Natural killer cell (primary cell): Measurements from ENCODE around the gene PKP1. TPM values are rescaled to one million over a fixed set of nuclear protein-coding genes. Genes with fewer than 3 reads are reported as not detected.

ENCODE experiments used
- ATAC-seq, 3 donors: fragments of 150-1000 bp in 2 of 3; fragments of 200-7000 bp in 1 of 3; cut with Tn5 transposase; 1 replicate in 1 of 3; 2 replicates in 2 of 3; pipeline ENCODE4 v1.10.0; 2021; ENCODE audit warnings: mild to moderate bottlenecking in 2 of 3, moderate library complexity in 2 of 3
- DNase-seq, 2 donors: peaks; one replicate each; pipeline versions ENCODE4 v3.0.0 to v3.0.0-alpha.2; 2013 to 2021; ENCODE audit warnings: mixed read lengths in 1 of 2
- H3K27ac ChIP-seq: one replicate; pipeline ENCODE4 v1.5.1; 2013; ENCODE audit warnings: mild to moderate bottlenecking, low read length
- H3K27me3 ChIP-seq: one replicate; pipeline ENCODE4 v1.6.1; 2013; ENCODE audit warnings: low read length; ENCODE audit not compliant: control insufficient read depth, insufficient read depth
- H3K36me3 ChIP-seq: one replicate; pipeline ENCODE4 v1.6.1; 2013; ENCODE audit warnings: low read length; ENCODE audit not compliant: control insufficient read depth, insufficient read depth
- H3K4me1 ChIP-seq: one replicate; pipeline ENCODE4 v1.6.1; 2013; ENCODE audit warnings: low read length; ENCODE audit not compliant: control insufficient read depth, insufficient read depth
- H3K4me3 ChIP-seq: one replicate; pipeline ENCODE4 v1.5.1; 2013; ENCODE audit warnings: low read length
- H3K9me3 ChIP-seq: one replicate; pipeline ENCODE4 v1.6.1; 2013; ENCODE audit warnings: low read length; ENCODE audit not compliant: control insufficient read depth, insufficient read depth
- H3K27ac Mint-ChIP-seq, 2 donors: one replicate each; pipeline ENCODE4 v1.8.0; 2022; ENCODE audit warnings: mild to moderate bottlenecking in 2 of 2, mixed read lengths in 2 of 2, moderate library complexity in 1 of 2
- H3K27me3 Mint-ChIP-seq, 2 donors: one replicate each; pipeline ENCODE4 v1.8.0; 2022; ENCODE audit warnings: low read depth in 2 of 2, mixed read lengths in 2 of 2
- H3K36me3 Mint-ChIP-seq: one replicate; pipeline ENCODE4 v1.8.0; 2022; ENCODE audit warnings: mixed read lengths
- H3K4me1 Mint-ChIP-seq, 2 donors: one replicate each; pipeline ENCODE4 v1.8.0; 2022; ENCODE audit warnings: mixed read lengths in 2 of 2
- H3K4me3 Mint-ChIP-seq: one replicate; pipeline ENCODE4 v1.8.0; 2022; ENCODE audit warnings: mild to moderate bottlenecking, moderate library complexity, mixed read lengths
- H3K9me3 Mint-ChIP-seq, 2 donors: one replicate each; pipeline ENCODE4 v1.8.0; 2022; ENCODE audit warnings: mixed read lengths in 2 of 2
- CTCF ChIP-seq: fragments of 200-600 bp; IDR thresholded peaks from one replicate; pipeline ENCODE4 v1.8.0; 2022; ENCODE audit warnings: antibody characterized with exemption
- WGBS: methylation state at CpG from one replicate; pipeline ENCODE4 v1.1.7; 2013; ENCODE audit warnings: missing lambda C conversion rate; ENCODE audit not compliant: insufficient coverage; 5-methylcytosine and 5-hydroxymethylcytosine counted together
- intact Hi-C: fragments of 100-400 bp; cut with micrococcal nuclease; formaldehyde crosslinking; loops from one replicate; pipeline ENCODE4 v1.14.2; 2022
- total RNA-seq, 4 donors: library from RNA; stranded (reverse); fragments of 120-200 nt in 1 of 4; gene quantifications; one replicate each; pipeline versions ENCODE4 v1.2.3 to v1.2.4, GENCODE V29; 2013 to 2022

The PKP1 gene
- total RNA-seq, 3 donors from 2014 or later (not counting 1 experiment from before 2014, with no cell fraction given), result not detected

- Histone ChIP-seq H3K27ac (no peak overlapping the region), H3K4me1 (no peaks in the 10 kb centered on the region), H3K36me3 (no peaks in the 10 kb centered on the region), H3K4me3 (no peak overlapping the region), H3K27me3 (no peaks in the 10 kb centered on the region), H3K9me3 (no peaks in the 10 kb centered on the region)
- Mint-ChIP-seq H3K9me3 (no peaks in the 10 kb centered on the region), H3K27ac (no peak overlapping the region), H3K4me1 (no peaks in the 10 kb centered on the region), H3K27me3 (peaks cover 22% of the 10 kb centered on the region in 2 donors), H3K36me3 (no peaks in the 10 kb centered on the region), H3K4me3 (no peak overlapping the region)
- ATAC-seq (no peak), DNase-seq (no peak)
- intact Hi-C loops, result no loop called here
- WGBS, result 90% methylated on average over 5 of the region's 5 CpGs
- TF ChIP-seq CTCF, result no peak
These were observed 61.7 kb downstream of the PKP1 start for GRCh38 chr1:201345081-201345355.

- WGBS, result 56% methylated on average over 5 of the region's 5 CpGs
- no peaks in the 10 kb centered on the region for H3K36me3 Mint-ChIP-seq
- intact Hi-C loops, result no loop called here
- Histone ChIP-seq H3K4me3 (no peak overlapping the region), H3K27ac (no peak overlapping the region), H3K27me3 (no peaks in the 10 kb centered on the region), H3K9me3 (no peaks in the 10 kb centered on the region), H3K4me1 (no peaks in the 10 kb centered on the region), H3K36me3 (no peaks in the 10 kb centered on the region)
- H3K9me3 Mint-ChIP-seq, result no peaks in the 10 kb centered on the region
- no peak overlapping the region for H3K4me3 Mint-ChIP-seq
- no peak overlapping the region for H3K27ac Mint-ChIP-seq
- ATAC-seq (no peak), DNase-seq (no peak)
- peaks cover 12 to 22% of the 10 kb centered on the region in 2 donors for H3K27me3 Mint-ChIP-seq
- H3K4me1 Mint-ChIP-seq, result no peaks in the 10 kb centered on the region
- no peak for TF ChIP-seq CTCF
These were observed 63.1 kb downstream of the PKP1 start for GRCh38 chr1:201346337-201346939.

GRCh38 chr1:201346987-201347386 lies 63.7 kb downstream of the PKP1 start:
- Histone ChIP-seq H3K27ac (no peak overlapping the region), H3K4me3 (no peak overlapping the region), H3K4me1 (no peaks in the 10 kb centered on the region), H3K9me3 (no peaks in the 10 kb centered on the region), H3K36me3 (no peaks in the 10 kb centered on the region), H3K27me3 (no peaks in the 10 kb centered on the region)
- no peaks in the 10 kb centered on the region for H3K9me3 Mint-ChIP-seq
- no peak overlapping the region for H3K27ac Mint-ChIP-seq
- H3K4me3 Mint-ChIP-seq, result no peak overlapping the region
- H3K36me3 Mint-ChIP-seq, result no peaks in the 10 kb centered on the region
- no peaks in the 10 kb centered on the region for H3K4me1 Mint-ChIP-seq
- DNase-seq, result no peak
- H3K27me3 Mint-ChIP-seq, result peaks cover 11 to 24% of the 10 kb centered on the region in 2 donors
- intact Hi-C loops, result no loop called here
- 18% methylated on average over 2 of the region's 2 CpGs for WGBS
- ATAC-seq, result no peak
- no peak for TF ChIP-seq CTCF

GRCh38 chr1:201347498-201348210 lies 64.3 kb downstream of the PKP1 start:
- 31% methylated on average over 7 of the region's 7 CpGs for WGBS
- Histone ChIP-seq H3K27ac (no peak overlapping the region), H3K27me3 (no peaks in the 10 kb centered on the region), H3K4me1 (no peaks in the 10 kb centered on the region), H3K36me3 (no peaks in the 10 kb centered on the region), H3K9me3 (no peaks in the 10 kb centered on the region), H3K4me3 (no peak overlapping the region)
- no peaks in the 10 kb centered on the region for H3K4me1 Mint-ChIP-seq
- no peaks in the 10 kb centered on the region for H3K9me3 Mint-ChIP-seq
- DNase-seq (no peak), ATAC-seq (no peak)
- no peaks in the 10 kb centered on the region for H3K36me3 Mint-ChIP-seq
- intact Hi-C loops, result no loop called here
- no peak for TF ChIP-seq CTCF
- no peak overlapping the region for H3K27ac Mint-ChIP-seq
- peaks cover 11 to 24% of the 10 kb centered on the region in 2 donors for H3K27me3 Mint-ChIP-seq
- no peak overlapping the region for H3K4me3 Mint-ChIP-seq
